Lung microvascular endothelial cell (primary cell): ENCODE data around the gene ZC3H4. TPM values are rescaled to one million over a fixed set of nuclear protein-coding genes. Genes with fewer than 3 reads are reported as not detected.
"Not testable (repeated sequence)": the region's sequence is repeated elsewhere in the genome, so short reads cannot be mapped to it uniquely, and the experiment has no call there.

Experiments used
- DNase-seq, 2 donors: peaks; one replicate each; pipeline versions ENCODE4 v3.0.0 to v3.0.0-alpha.2; 2010; ENCODE audit warnings: low read depth in 2 of 2
- total RNA-seq: library from RNA; depleted of rRNA; stranded (reverse); fragments of >200 nt; gene quantifications from 2 replicates; pipeline ENCODE4 v1.2.1, GENCODE V29; 2014

Gene ZC3H4
- total RNA-seq: 7.2 and 9.5 TPM in 2 replicates

DNA sequence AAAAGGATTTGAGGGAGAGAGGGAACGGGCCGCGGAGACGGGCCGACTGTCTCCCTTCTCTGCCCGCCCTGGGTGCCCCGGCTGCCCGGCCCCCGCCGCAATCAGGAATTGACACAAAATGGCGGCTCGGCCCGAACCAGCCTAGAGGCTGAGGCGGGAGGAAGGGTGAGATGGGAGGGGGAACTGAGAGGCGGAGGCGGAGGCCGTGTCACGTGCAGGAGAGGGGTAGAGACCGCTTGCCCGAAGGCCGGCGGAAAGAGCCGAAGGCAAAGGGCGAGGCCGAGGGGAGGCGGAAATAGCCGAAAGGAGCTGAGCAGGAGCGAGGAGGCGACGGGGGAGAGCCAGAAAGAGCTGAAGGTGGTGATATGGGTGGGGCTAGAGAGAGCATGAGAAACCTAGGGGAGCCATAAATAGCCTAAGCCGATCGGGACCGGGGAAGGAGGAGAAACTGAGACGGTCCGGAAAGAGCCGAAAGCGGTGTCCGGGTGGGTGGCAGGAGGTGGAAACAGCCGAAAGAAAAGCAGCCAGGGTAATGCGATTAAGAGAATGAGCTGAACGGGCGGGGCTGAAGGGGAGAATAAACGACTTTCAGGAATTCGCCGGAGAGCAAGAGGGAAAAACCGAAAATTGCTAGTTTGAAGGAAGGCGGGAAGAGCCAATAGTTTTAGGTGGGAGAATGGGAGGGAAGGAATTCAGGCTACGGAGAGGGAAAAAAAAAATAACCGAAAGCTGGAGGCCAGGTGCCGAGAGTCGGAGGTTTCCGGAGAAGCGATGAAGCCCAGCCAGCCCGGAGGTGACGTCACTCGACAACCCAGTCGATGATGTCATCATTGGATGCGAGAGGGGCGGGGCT lies at the start of gene ZC3H4:
TSS of gene ZC3H4 (minus strand) at position 780 of the 853 bp plus-strand sequence. CDS start 1,192 bp downstream, outside the sequence.
- DNase-seq: peak; percentile 99

DNA sequence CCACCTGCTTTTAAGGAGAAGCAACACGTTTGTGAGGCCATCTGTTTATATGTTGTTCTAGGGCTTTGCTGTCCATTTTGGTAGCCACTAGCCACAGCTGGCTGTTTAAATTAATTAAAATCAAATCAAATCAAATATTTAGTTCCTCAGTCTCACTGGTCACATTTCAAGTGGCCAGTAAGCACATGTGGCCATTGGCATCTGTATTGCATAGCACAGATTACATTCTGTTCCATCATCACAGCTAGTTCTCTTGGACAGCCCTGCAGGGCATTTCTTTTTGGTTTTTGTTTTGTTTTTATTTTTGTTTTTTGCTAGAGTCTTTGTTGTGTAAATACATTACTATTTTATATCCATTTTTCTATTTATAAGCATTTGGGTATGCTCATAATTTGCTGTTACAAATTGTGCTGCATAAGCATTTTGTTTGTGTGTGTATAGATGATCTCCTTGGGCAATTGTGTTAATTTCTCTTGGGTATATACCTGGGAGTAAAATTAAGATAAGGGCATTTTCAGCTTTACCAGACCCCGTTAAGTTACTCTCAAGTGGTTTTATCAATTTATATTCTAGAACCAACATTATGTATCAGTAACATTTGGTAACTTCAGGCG lies 48.4 kb upstream of the ZC3H4 start:
- no peak for DNase-seq

DNA sequence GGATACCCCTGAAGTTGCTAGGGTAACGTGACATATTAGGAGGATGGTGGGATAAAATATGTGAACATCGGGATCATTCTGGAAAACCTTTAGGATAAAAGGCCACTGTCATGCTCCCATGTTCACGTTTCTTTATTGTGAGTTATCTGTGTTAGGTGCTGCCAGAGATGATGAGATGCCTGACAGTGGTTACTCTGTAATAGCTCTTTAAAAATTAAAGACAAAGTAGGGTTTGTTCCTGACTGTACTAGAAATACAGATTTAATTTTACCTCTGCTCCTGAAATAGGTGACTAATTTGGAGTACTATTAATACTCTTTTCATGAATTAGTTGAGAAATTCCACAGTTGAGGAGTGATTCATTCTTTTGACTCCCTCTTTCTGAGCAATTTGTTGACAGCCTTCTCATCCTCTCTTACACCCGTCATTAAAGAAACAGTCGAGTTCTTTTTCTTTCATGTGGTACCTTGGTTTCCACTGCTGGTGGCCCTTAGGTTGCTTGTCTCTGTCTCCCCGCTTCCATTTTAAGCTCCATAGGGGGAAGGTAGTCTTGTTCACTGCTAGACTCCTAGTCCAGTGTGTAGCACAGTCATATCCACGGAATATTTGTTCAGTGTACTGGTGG lies 45.4 kb upstream of the ZC3H4 start:
- DNase-seq: peak in 1 of 2 donors; percentile 68

DNA sequence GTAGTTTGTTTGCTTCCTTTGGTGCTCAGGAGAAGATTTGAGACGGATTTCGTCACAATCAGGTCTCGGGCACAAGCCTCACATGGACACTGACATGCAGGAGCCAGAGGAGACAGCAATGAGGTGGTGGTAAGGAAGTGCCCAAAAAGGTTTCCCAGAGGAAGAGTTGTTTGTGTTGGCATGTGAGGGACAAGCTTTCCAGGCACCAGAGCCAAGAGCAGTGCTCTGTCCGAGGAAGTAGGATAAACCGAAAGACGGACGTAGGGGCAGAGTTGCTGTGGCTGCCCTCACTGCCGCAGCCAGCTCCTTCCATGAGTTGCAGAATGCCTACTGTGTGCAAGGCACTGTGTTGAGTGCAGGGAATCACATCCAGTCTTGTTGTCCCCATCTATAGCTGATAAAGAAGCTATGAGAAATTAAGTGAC lies 44.8 kb upstream of the ZC3H4 start:
- DNase-seq: peak; percentile 57 to 91

DNA sequence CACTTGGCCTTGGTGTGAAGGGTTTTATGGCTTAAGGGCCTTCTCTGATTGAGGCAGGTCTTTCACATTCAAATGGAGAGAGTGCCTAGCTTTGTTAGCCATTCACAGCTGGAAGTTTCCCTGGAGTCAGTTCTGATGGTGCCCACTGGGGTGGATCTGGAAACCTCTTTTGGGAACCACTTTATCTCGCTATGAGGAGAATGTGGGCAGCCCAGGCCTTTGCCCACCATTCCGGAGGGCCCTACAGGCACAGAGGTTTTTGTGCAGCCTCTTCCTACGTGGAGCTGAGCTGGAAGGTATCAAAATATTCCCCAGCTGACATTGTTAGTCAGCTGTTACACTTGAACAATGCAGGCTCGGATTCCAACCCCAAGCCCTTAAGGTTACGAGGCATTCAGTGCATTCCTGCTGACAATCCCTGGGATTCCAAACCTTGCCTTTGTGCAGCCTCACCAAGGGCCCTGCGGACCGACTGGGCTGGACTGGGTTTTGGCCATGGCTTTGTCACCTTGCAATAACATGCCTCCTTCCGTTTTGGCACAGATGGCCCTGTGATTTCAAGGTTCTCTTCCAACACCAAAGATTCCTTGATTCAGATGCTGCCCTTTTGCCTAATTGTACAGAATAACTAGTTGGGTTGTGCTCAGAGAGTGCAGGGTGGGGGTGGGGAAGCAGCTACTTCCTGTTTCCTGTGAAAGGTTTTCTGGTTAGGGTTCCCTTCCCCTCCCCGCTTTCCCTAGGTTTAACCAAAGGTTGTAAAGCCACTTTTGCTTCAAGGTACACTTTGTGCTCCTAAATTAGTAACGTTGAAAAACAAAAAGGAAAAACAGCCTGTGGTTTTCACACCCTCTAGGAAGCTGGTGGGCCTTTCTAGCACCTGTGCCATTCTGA lies 44.1 kb upstream of the ZC3H4 start:
- peak; percentile 82 to 91 for DNase-seq

DNA sequence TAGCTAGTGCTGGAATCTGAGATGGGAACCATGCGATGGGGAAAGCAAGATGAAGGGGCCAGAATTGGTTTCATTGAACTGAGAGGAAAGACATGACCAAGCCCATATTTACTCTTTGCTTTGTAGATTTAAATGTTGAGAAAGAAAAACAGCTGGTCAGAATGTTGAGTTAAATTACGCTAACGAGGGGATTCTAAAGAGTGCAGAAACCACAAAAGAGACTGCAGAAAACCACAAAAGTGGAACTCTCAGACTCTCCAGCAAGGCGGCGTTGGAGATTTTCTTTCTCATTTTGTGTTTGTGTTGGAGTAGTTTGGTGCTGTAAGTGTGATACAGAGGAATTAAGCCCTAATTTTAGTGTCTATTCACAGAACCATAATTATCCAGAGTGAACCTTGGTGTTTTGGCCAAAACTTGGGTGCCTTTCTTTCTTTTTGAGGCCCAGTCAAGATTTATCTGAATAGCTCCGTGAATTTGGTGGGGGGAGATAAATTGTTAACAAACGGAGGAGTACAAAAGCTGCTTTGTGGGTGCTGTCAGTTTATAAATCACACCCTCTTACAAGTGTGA lies 43.4 kb upstream of the ZC3H4 start:
- DNase-seq: no peak

DNA sequence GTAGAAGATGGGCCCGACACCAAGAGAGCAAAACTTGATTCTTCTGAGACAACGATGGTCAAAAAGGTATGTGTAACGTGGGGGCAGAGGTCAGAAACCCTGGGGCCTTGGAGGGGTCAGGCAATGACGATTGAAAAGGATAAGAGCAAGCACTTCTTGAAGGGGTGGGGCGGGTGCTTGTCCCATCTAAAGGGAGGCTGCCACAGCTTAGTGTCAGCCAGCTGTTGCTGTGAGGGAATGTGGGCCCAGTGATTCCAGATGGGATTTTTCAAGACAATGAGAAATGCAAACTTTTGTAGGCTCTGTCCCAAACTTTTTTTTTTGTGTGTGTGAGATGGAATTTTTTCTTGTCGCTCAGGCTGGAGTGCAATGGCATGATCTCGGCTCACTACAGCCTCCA lies 41.6 kb upstream of the ZC3H4 start:
- no peak for DNase-seq

DNA sequence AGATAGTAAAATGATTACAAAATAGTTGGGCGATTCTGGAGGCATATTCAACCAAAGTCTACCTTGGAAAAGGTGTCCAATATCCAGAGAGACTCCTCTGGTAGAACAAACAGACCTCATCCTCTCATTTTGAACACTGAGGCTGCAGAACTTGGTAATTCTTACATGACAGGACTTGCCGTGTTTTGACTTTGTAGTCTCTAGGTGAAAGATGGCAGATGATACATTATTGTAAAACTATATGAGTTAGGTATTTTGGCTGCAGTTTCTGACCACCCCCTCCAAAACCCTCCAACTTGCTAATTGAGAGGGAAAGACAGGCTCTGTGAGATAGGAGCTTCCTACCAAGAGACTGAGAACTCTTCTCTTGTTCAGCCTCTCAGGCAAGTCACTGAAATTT lies 39.7 kb upstream of the ZC3H4 start:
- no peak for DNase-seq

DNA sequence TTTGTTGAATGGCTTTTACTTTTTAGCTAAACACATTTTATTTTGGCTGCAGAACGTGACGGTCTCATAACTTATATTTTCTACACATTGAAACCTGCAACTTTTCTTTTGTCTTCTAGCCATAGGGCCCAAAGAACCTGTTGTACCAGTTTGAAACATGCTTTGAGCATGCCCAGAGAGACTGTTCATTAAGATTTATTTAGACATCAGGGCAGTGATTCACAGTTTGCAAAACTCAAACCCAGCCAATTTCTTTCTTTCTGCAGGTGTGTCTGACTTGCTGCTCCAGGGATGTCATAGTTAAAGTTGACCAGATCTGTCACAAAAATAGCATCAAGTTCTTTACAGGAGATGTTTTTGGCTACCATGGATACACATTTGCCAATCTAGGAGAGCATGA lies 39.1 kb upstream of the ZC3H4 start:
- no peak for DNase-seq

DNA sequence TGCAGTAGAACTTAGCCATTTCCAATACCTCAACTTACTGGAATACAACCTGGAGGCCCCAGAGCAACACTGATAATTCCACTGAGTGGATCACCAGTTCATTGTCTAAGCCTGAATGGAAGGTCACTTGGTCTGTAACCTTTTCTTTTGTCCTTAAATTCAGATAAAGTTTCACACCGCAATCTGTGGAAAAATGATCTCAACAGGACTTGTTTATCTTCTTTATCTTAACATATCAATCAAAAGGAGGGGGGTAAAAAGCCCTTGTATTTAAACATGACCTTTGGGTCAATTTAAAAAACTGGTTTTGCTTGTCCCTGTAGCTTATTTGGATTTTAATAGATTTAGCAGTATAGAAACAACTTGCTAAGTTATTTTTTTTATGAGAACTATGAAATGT lies 38.6 kb upstream of the ZC3H4 start:
- DNase-seq: peak; percentile 36 to 83

DNA sequence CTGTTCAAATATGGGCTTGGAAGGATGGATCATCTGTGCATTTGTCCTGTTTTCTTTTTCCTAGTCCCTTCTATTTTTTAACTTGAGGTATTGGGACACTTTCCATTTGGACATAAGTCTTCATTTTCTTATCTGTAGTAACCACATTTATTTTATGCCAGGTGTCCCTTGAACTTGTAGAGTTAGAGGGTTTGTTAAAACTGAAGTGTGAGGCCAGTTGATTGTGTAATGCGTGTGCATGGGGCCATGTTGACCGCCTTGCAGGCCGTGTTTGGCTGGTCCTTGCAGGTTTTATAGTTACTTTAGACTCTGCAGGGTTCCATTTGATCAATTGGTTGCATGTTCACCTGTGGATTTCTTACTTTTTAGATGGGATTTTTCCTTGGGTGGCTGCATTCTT lies 38.1 kb upstream of the ZC3H4 start:
- peak in 1 of 2 donors; percentile 19 for DNase-seq

DNA sequence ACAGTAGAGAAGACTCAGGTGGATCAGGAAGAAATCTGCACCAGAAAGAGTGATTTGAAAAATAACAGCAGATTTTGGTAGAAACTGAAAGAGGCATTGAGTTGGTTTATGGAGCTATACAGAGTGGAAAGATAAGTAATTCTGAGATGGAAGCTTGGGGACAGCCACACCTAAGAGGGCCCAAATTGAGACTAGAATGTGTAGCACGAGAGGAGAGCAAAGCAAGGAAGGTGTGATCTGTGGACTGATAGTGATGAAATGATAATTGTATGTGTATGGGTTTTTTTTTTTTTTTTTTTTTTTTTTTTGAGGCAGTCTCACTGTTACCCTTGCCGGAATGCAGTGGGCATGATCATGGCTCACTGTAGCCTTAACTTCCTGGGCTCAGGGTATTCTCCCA lies 33.3 kb upstream of the ZC3H4 start:
- no peak for DNase-seq

DNA sequence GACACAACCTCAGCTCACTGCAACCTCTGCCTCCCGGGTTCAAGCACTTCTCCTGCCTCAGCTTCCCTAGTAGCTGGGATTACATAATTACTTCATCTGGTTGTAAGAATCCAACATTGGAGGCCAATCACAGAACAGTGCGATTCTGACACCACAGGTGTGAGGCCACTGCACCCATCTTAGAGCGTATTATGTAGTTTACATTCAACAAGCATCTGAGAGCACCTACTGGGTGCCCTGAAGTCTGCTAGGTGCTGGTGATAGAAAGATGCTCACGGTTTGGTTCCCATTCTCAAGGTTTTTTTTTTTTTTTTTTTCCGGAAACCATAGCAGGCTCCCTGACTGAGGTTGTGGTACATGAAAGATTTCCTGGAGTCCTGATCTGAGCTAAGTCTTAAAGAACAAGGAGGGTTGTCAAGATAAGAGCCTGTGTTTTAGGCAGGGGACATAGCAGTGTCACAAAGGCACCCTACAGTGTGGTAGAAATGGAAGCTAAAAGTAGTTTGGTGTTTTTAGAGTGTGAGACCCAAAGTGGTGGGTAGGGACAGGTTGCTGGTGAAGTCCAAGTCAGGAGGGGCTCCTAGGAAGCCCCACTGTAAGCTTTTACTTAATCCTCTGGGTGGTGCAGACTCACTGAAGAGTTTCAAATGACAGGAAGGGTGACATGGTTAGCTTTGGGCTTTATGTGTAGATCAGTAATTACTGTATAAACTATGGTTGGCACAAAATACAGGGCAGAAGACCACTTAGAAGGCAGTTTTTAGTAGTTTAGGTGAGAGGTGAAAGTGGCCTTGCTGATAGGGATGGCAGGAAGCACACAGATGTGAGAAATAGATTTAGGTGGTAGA lies 32.3 kb upstream of the ZC3H4 start:
- DNase-seq: no peak

DNA sequence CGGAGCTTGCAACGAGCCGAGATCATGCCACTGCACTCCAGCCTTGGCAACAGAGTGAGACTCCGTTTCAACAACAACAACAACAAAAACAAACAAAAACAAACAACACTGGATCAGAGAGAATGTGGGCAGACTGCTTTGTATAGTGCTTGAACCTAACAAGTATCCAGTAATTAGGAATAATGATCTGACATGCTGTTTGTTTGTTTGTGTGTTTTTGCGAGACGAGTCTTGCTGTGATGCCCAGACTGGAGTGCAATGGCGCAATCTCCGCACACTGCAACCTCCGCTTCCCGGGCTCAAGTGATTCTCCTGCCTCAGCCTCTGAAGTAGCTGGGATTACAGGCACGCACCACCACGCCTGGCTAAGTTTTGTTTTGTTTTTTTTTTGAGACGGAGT lies 31.1 kb upstream of the ZC3H4 start:
- DNase-seq: no peak

DNA sequence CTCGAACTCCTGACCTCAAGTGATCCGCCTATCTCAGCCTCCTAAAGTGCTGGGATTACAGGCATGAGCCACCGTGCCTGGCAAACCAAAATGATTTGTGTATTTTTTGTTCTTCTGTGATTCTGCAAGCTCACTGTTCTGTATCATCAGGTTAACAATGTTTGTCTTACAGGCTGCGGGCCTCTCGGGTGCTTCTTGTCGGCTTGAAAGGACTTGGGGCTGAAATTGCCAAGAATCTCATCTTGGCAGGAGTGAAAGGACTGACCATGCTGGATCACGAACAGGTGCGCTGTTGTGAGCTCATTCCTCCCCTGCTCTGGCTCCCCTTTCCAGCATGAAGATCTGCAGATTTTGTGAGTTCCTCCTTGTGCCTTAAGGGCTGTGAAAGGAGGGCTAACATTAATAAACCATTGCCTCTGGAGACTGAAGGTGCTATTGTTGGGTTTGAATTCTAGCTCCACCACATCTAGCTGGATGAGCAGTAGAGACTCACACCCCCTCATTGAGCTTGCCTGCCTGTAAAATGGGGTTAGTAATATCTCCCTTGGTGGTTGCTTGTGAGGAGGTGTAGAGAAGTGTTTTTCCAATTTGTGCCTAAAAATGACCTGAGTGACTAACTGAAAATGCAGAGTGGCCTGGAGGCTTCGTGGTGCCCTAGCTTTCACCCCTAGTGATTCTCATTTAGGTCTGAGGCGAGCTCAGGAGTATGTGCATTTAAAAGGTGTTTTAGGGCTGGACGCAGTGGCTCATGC lies 29.9 kb upstream of the ZC3H4 start:
- DNase-seq: no peak

DNA sequence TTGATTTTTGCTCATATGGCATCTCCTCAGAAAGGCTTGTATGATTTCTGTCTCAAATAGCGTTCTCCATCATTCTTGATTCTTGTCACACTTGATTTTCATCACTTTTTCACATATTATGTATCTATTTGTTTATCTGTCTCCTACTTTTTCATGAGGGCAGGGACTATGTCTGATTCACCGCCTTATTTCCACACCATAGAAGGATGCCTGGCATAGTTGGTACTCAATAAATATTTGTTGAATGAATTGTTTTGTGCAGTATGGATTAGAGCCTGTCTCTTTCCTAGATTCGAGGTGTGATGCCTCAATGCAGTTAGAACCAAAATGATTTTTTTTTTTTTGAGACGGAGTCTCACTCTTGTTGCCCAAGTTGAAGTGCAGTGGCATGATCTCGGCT lies 29.2 kb upstream of the ZC3H4 start:
- no peak for DNase-seq

DNA sequence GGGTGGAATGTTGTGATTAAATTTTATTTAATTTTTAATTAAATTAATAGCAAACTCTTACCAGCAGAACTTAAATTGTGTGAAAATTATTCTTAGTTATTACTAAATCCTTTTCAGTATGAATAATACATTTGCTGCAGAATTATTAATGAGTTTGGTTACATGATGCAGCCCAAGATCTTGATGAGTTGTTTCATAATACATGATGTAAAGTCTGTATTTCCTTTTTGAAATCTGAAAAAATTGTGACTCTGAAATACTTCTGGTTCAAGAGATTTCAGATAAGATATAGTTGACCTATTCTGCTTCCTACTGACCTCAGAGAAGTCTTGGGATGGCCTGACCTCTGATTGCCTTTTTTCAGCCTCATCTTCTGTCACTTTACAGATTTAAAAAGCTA lies 28.1 kb upstream of the ZC3H4 start:
- no peak for DNase-seq

DNA sequence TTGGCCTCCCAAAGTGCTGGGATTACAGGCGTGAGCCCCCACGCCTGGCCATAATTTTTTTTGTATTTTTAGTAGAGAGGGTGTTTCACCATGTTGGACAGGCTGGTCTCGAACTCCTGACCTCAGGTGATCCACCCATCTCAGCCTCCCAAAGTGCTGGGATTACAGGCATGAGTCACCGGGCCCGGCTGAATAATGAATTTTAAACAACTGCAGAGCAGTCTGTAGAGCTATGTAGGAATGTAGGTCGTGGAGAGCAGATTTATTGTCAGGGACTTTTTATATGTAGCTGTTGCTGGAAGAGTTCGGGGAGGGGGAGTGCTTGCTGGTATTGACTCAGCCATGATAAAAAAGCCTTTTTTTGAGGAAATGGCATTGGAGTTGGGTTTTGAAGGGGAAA lies 27.7 kb upstream of the ZC3H4 start:
- DNase-seq: not testable (repeated sequence)

DNA sequence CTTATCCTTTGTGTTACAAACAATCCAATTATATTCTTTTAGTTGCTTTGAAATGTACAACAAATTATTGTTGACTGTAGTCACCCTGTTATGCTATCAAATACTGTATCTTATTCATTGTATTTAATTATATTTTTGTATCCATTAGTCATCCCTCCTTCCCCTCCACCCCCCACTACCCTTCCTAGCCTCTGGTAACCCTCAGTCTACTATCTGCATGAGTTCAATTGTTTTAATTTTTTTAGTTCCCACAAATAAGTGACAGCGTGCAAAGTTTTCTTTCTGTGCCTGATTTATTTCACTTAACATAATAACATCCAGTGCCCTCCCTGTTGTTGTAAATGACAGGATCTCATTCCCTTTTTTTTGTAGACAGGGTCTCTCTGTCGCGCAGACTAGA lies 21.6 kb upstream of the ZC3H4 start:
- DNase-seq: peak; percentile 42 to 47

DNA sequence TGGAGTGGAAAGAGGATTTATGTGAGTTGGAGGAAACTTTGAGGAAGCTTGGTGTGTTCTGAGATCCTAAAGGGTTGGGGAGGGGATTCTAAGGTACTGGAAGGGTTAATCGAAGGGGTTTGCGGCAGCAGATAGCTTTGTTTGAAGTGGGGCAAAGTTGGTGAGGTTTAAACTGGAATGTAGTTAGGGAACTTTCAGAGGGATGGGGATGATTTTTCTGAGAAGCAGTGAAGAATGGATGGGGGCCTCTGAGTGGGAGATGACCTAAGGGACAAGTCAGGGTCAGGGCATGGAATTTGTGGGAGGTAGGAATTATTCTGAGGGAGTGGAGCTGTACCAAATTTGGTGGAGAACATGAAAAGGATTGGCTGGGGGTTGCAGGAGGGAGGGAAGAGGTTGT lies 21.0 kb upstream of the ZC3H4 start:
- DNase-seq: no peak
